PC-9 (cell line): Measurements from ENCODE around the gene ORAI3. TPM values are rescaled to one million over a fixed set of nuclear protein-coding genes. Genes with fewer than 3 reads are reported as not detected.

Source experiments
- BruUV-seq: library from RNA; stranded (reverse); fragments of 400-500 nt; replicated peaks from 2 replicates; lab custom pipeline; 2021; lab: Mats Ljungman, UMichigan
- CTCF ChIA-PET: fragments of 300-600 bp; sonication (Branson Sonifier 250); formaldehyde crosslinking; loops from one replicate; lab custom pipeline; 2022; ENCODE audit warnings: antibody characterized with exemption; lab: Charles Lee
- POLR2A ChIA-PET: fragments of 300-600 bp; sonication (Branson Sonifier 250); formaldehyde crosslinking; loops from one replicate; lab custom pipeline; 2022; ENCODE audit warnings: antibody characterized with exemption; ENCODE audit not compliant: unreplicated experiment; lab: Charles Lee
- DNase-seq, 2 experiments: peaks; one replicate each; pipeline versions ENCODE4 v3.0.0 to v3.0.0-alpha.2; 2015 to 2022; ENCODE audit warnings: mixed read lengths in 1 of 2
- H2AFZ ChIP-seq: fragments of 200-600 bp; sonication (generic); 2 replicates; pipeline ENCODE4 v1.8.1; 2017; ENCODE audit warnings: antibody characterized with exemption
- H3F3A ChIP-seq: fragments of 200-600 bp; sonication (generic); 2 replicates; pipeline ENCODE4 v1.8.1; 2017; ENCODE audit warnings: antibody characterized with exemption, mild to moderate bottlenecking, low read depth; ENCODE audit not compliant: insufficient read depth
- H3K27ac ChIP-seq: fragments of 200-600 bp; sonication (generic); 2 replicates; pipeline ENCODE4 v1.6.1; 2016; ENCODE audit warnings: mixed run types
- H3K27me3 ChIP-seq: fragments of 200-600 bp; sonication (generic); 2 replicates; pipeline ENCODE4 v1.6.1; 2016; ENCODE audit warnings: low read depth, mixed run types; ENCODE audit not compliant: insufficient read depth
- H3K36me3 ChIP-seq: fragments of 200-600 bp; sonication (generic); 2 replicates; pipeline ENCODE4 v1.6.1; 2016; ENCODE audit warnings: low read depth, mixed run types
- H3K4me1 ChIP-seq: fragments of 200-600 bp; sonication (generic); replicated peaks from 2 replicates; pipeline ENCODE4 v1.6.1; 2016; ENCODE audit warnings: mixed run types; ENCODE audit not compliant: insufficient read depth
- H3K4me2 ChIP-seq: fragments of 200-600 bp; sonication (generic); 2 replicates; pipeline ENCODE4 v1.6.1; 2017; ENCODE audit warnings: mixed run types
- H3K4me3 ChIP-seq: fragments of 200-600 bp; sonication (generic); 2 replicates; pipeline ENCODE4 v1.6.1; 2016; ENCODE audit warnings: mixed run types
- H3K79me2 ChIP-seq: fragments of 200-600 bp; sonication (generic); 2 replicates; pipeline ENCODE4 v1.6.1; 2017; ENCODE audit warnings: low read depth, mixed run types
- H3K9me2 ChIP-seq: fragments of 200-600 bp; sonication (generic); 2 replicates; pipeline ENCODE4 v1.8.1; 2017; ENCODE audit warnings: mild to moderate bottlenecking; ENCODE audit not compliant: insufficient read depth
- H3K9me3 ChIP-seq: fragments of 200-600 bp; sonication (generic); 2 replicates; pipeline ENCODE4 v1.8.1; 2016; ENCODE audit warnings: low read depth; ENCODE audit not compliant: insufficient read depth
- H4K20me1 ChIP-seq: fragments of 200-600 bp; sonication (generic); 2 replicates; pipeline ENCODE4 v1.8.1; 2017; ENCODE audit not compliant: insufficient read depth
- EZH2 ChIP-seq: fragments of 200-600 bp; sonication (generic); IDR thresholded peaks from 2 replicates; pipeline ENCODE4 v1.8.0; 2017; ENCODE audit warnings: antibody characterized with exemption, low read depth
- intact Hi-C: fragments of 100-400 bp; cut with micrococcal nuclease; formaldehyde crosslinking; loops from one replicate; pipeline ENCODE4 v1.10.0; 2022; ENCODE audit not compliant: unreplicated experiment
- total RNA-seq: library from RNA; stranded (reverse); gene quantifications from 2 replicates; pipeline ENCODE4 v1.2.3, GENCODE V29; 2021
- TF ChIP-seq, protein P1 (sequence below): fragments of 200-600 bp; sonication (generic); conservative IDR thresholded peaks from 2 replicates; pipeline ENCODE4 v1.6.1; 2017; ENCODE audit warnings: mixed run types, antibody characterized with exemption, mild to moderate bottlenecking, moderate library complexity

The ORAI3 gene
- total RNA-seq, 1 experiment from 2014 or later, result 43.5 TPM

DNA sequence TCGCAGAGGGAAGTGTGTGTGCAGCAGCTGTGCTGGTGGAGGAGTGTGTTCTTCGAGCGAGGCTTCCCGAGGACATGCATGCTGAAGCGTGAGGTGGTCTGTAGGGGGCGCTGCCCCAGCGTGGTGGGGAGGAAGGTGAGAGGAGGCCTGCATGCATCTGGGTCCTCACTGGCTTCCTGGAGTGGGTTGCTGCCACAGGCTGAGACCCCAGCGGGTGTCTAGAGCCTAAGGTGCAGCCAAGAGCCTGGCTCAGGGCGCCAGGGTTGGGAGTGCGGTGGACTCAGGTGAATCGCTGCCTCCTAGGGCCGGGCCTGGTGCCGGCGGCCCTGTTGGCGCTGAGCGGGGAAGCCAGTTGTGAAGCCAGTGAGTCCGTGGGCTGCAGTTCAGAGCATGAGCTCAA, 28.6 kb downstream of the ORAI3 start:
- no peaks in the 10 kb centered on the region for H3K27me3 ChIP-seq
- no peaks in the 10 kb centered on the region for H3K4me1 ChIP-seq
- H3K27ac ChIP-seq, result no peak overlapping the region
- peaks cover 11% of the 10 kb centered on the region; the same call in 1 of the 2 replicates for H4K20me1 ChIP-seq
- CTCF ChIA-PET, result interaction anchor here (0.5 to 0.7 kb wide), 2 partner anchors 46 to 479 kb away, joined by 6 to 9 read pairs; no protein-coding TSS in a partner anchor
- intact Hi-C loops, result no loop called here
- no peak overlapping the region for H3K4me3 ChIP-seq
- peaks cover 6% of the 10 kb centered on the region; the same call in 1 of the 2 replicates for H3F3A ChIP-seq
- H3K4me2 ChIP-seq, result no peak overlapping the region
- no peaks in the 10 kb centered on the region for H3K9me3 ChIP-seq
- no peaks in the 10 kb centered on the region for H3K79me2 ChIP-seq
- POLR2A ChIA-PET, result interaction anchor here (0.6 kb wide), 1 partner anchor 164 kb away, joined by 6 read pairs; no protein-coding TSS in a partner anchor
- BruUV-seq, result no TSS peak
- peaks cover 6% of the 10 kb centered on the region; the same call in 1 of the 2 replicates for H3K36me3 ChIP-seq
- no peaks in the 10 kb centered on the region for H3K9me2 ChIP-seq
- peak in 1 of 2 experiments; percentile 21 for DNase-seq
- TF ChIP-seq EZH2, result no peak
- TF ChIP-seq, protein P1, sequence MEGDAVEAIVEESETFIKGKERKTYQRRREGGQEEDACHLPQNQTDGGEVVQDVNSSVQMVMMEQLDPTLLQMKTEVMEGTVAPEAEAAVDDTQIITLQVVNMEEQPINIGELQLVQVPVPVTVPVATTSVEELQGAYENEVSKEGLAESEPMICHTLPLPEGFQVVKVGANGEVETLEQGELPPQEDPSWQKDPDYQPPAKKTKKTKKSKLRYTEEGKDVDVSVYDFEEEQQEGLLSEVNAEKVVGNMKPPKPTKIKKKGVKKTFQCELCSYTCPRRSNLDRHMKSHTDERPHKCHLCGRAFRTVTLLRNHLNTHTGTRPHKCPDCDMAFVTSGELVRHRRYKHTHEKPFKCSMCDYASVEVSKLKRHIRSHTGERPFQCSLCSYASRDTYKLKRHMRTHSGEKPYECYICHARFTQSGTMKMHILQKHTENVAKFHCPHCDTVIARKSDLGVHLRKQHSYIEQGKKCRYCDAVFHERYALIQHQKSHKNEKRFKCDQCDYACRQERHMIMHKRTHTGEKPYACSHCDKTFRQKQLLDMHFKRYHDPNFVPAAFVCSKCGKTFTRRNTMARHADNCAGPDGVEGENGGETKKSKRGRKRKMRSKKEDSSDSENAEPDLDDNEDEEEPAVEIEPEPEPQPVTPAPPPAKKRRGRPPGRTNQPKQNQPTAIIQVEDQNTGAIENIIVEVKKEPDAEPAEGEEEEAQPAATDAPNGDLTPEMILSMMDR, result peak; percentile 54
- H2AFZ ChIP-seq, result no peak overlapping the region

DNA sequence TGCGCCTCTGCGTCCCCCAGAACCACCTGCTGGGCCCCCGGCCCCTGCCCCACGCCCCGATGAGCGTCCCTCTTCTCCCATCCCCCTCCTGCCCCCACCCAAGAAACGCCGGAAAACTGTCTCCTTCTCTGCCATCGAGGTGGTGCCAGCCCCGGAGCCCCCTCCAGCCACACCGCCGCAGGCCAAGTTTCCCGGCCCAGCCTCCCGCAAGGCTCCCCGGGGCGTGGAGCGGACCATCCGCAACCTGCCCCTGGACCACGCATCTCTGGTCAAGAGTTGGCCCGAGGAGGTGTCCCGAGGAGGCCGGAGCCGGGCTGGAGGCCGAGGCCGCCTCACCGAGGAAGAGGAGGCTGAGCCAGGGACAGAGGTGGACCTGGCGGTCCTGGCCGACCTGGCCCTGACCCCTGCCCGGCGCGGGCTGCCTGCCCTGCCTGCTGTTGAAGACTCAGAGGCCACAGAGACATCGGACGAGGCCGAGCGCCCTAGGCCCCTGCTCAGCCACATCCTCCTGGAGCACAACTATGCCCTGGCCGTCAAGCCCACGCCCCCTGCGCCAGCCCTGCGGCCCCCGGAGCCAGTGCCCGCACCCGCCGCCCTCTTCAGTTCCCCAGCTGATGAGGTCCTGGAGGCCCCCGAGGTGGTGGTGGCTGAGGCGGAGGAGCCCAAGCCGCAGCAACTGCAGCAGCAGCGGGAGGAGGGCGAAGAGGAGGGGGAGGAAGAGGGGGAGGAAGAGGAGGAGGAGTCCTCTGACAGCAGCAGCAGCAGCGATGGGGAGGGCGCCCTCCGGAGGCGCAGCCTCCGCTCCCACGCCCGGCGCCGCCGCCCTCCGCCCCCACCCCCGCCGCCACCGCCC, 30.5 kb downstream of the ORAI3 start:
- Histone ChIP-seq H3K4me3 (no peak overlapping the region), H3K79me2 (no peaks in the 10 kb centered on the region), H3K9me3 (no peaks in the 10 kb centered on the region), H3K9me2 (no peaks in the 10 kb centered on the region), H4K20me1 (peaks cover 11% of the 10 kb centered on the region), H3K36me3 (peaks cover 7% of the 10 kb centered on the region; the same call in 1 of the 2 replicates), H3K27me3 (no peaks in the 10 kb centered on the region), H3K4me1 (no peaks in the 10 kb centered on the region), H3K27ac (no peak overlapping the region), H2AFZ (no peak overlapping the region), H3F3A (peaks cover 23% of the 10 kb centered on the region; the same call in 1 of the 2 replicates), H3K4me2 (no peak overlapping the region)
- no TSS peak for BruUV-seq
- DNase-seq, result peak in 1 of 2 experiments; percentile 21
- TF ChIP-seq EZH2, result no peak
- TF ChIP-seq, protein P1, result no peak
- intact Hi-C loops, result no loop called here
- CTCF ChIA-PET, result interaction anchor here (0.7 kb wide), 1 partner anchor 90 kb away, joined by 3 read pairs; no protein-coding TSS in a partner anchor
- POLR2A ChIA-PET, result no interaction called here

DNA sequence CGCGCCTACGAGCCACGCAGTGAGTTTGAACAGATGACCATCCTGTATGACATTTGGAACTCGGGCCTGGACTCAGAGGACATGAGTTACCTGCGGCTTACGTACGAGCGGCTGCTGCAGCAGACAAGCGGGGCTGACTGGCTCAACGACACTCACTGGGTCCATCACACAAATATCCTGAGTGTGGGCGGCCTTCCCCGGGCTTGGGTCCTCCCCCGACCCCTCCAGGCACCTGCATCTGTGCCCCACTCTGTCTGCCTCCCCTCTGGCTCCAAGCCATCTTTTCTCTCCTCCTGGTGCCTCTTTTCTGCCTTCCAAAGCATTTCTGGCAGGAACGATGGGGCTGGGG, 31.1 kb downstream of the ORAI3 start:
- CTCF ChIA-PET, result no interaction called here
- Histone ChIP-seq H3K27me3 (no peaks in the 10 kb centered on the region), H3K9me2 (no peaks in the 10 kb centered on the region), H3K4me1 (no peaks in the 10 kb centered on the region; the same call in 1 of the 2 replicates), H2AFZ (no peak overlapping the region), H3K9me3 (no peaks in the 10 kb centered on the region), H3K79me2 (no peaks in the 10 kb centered on the region), H3K27ac (no peak overlapping the region), H3F3A (peaks cover 25% of the 10 kb centered on the region; the same call in 1 of the 2 replicates), H3K36me3 (peaks cover 7% of the 10 kb centered on the region; the same call in 1 of the 2 replicates), H4K20me1 (peaks cover 11% of the 10 kb centered on the region), H3K4me3 (no peak overlapping the region), H3K4me2 (no peak overlapping the region)
- POLR2A ChIA-PET, result no interaction called here
- intact Hi-C loops, result no loop called here
- peak in 1 of 2 experiments; percentile 1 for DNase-seq
- BruUV-seq, result no TSS peak
- no peak for TF ChIP-seq EZH2
- TF ChIP-seq, protein P1, result no peak
